Psoas muscle (tissue), 8 donors: Measurements from ENCODE around the gene NENF. TPM values are rescaled to one million over a fixed set of nuclear protein-coding genes. Genes with fewer than 3 reads are reported as not detected.

ENCODE experiments used
- ATAC-seq, 4 donors: fragments of 200-7000 bp; cut with Tn5 transposase; one replicate each; pipeline ENCODE4 v1.9.1; 2020; ENCODE audit warnings: moderate library complexity in 3 of 4, mild to moderate bottlenecking in 2 of 4
- DNase-seq, 2 donors: peaks; one replicate each; pipeline ENCODE4 v3.0.0-alpha.2; 2020
- H3K27ac ChIP-seq: fragments of 200-600 bp; one replicate; pipeline ENCODE4 v1.8.0; 2022
- H3K27me3 ChIP-seq, 3 donors: fragments of 200-600 bp in 1 of 3; one replicate each; pipeline versions ENCODE4 v1.6.1 to v1.8.0; 2013 to 2022; ENCODE audit warnings: low read length in 2 of 3, mild to moderate bottlenecking in 2 of 3, moderate library complexity in 1 of 3; ENCODE audit not compliant: insufficient read depth in 3 of 3
- H3K36me3 ChIP-seq, 2 donors: fragments of 200-600 bp in 1 of 2; one replicate each; pipeline versions ENCODE4 v1.6.1 to v1.8.0; 2013 to 2022; ENCODE audit warnings: low read depth in 1 of 2, mild to moderate bottlenecking in 1 of 2, moderate library complexity in 1 of 2; ENCODE audit not compliant: insufficient read depth in 1 of 2
- H3K4me1 ChIP-seq: fragments of 200-600 bp; one replicate; pipeline ENCODE4 v1.8.0; 2022
- H3K4me3 ChIP-seq: fragments of 200-600 bp; one replicate; pipeline ENCODE4 v1.8.0; 2022; ENCODE audit warnings: mild to moderate bottlenecking
- H3K9me3 ChIP-seq: fragments of 200-600 bp; one replicate; pipeline ENCODE4 v1.8.0; 2022
- CTCF ChIP-seq: fragments of 200-600 bp; IDR thresholded peaks from one replicate; pipeline ENCODE4 v1.8.0; 2022; ENCODE audit warnings: antibody characterized with exemption
- WGBS, 3 donors: extraction: QIAGEN DNeasy Blood & Tissue Kit; methylation state at CpG; one replicate each; pipeline versions ENCODE4 v1.1.6 to v1.1.7; 2013; 5-methylcytosine and 5-hydroxymethylcytosine counted together
- intact Hi-C, 2 donors: fragments of 100-400 bp; cut with DNase I; formaldehyde crosslinking; loops; one replicate each; pipeline versions ENCODE4 v1.11.0 to v1.14.2; 2022
- polyA plus RNA-seq, 3 donors: library from polyadenylated mRNA; stranded (reverse); fragments of 200-250 nt; gene quantifications; one replicate each; pipeline ENCODE4 v1.2.3, GENCODE V29; 2013
- total RNA-seq, 4 donors: library from RNA; stranded (reverse); fragmentation: NEBNext Ultra II Directional in 2 of 4; extraction: Animal tissue kit (Norgen Biotek cat#: 25700) in 2 of 4; gene quantifications; one replicate each; pipeline versions ENCODE4 v1.2.1 to v1.2.4, GENCODE V29; 2021 to 2023
- donor health status: healthy with polysubstance abuse.
- donor health status: DM: no; HTN: no; CAD: no; lungs with moderate emphysema.
- donor health status: Bipolar disorder and iron deficiency.
- donor health status: healthy.
- donor health status: DM: yes; HTN: yes; CAD: no.
- donor health status: DM: no; HTN: no; CAD: no.
- donor health status: DM: no; HTN: no; CAD: no.
- donor health status: DM: yes; HTN: yes; CAD: no.

The NENF gene
- total and polyA plus RNA-seq, 7 donors = 59.3 to 74.9 (median 64.2) TPM

- 84 to 88% (median 87%) methylated on average over 4 of the region's 4 CpGs for WGBS, 3 donors
- no peaks in the 10 kb centered on the region for H3K27me3 ChIP-seq
- no peaks in the 10 kb centered on the region for H3K4me1 ChIP-seq
- no peak for TF ChIP-seq CTCF
- no peak overlapping the region for H3K4me3 ChIP-seq
- H3K27ac ChIP-seq = no peak overlapping the region
- no peak for ATAC-seq
- H3K36me3 ChIP-seq = no peaks in the 10 kb centered on the region
- intact Hi-C loops = loop anchor here in 1 of 2 donors (10.0 kb wide), 1 partner anchor 115 kb away; the partner anchor contains the start of gene ATF3
- DNase-seq = no peak
- no peaks in the 10 kb centered on the region for H3K9me3 ChIP-seq
Measured at GRCh38 chr1:212489284-212489859, 56.7 kb downstream of the NENF start.

DNA sequence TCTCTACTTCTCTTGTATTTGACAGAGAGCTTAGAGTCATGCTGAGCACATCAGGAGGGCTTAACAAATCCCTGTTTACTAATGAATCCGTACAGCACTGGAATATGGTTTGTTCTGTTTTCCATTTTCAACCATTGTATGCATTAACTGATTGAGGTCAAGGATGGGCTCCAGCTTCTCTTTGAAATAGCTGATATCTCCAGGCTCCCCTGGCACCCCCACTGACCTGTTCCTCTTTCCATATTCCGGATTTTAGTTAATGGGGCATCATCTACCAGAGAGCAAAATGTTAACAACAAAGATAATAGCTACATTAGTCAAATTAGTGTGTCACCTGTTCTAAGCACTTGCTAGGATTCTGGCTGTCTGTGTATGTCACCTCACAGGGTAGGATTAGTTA is 57.6 kb downstream of the NENF start:
- H3K27me3 ChIP-seq = no peaks in the 10 kb centered on the region
- 82 to 92% (median 86%) methylated on average over 2 of the region's 2 CpGs for WGBS, 3 donors
- no peak for ATAC-seq
- no peak for DNase-seq
- H3K4me1 ChIP-seq = no peaks in the 10 kb centered on the region
- no peak overlapping the region for H3K4me3 ChIP-seq
- no peaks in the 10 kb centered on the region for H3K9me3 ChIP-seq
- intact Hi-C loops = no loop called here
- no peaks in the 10 kb centered on the region for H3K36me3 ChIP-seq
- H3K27ac ChIP-seq = no peak overlapping the region
- TF ChIP-seq CTCF = no peak

GRCh38 chr1:212491454-212491853 is 58.7 kb downstream of the NENF start:
- no peaks in the 10 kb centered on the region for H3K9me3 ChIP-seq
- H3K27ac ChIP-seq = no peak overlapping the region
- no peaks in the 10 kb centered on the region for H3K4me1 ChIP-seq
- no peaks in the 10 kb centered on the region for H3K36me3 ChIP-seq
- WGBS, 3 donors = 86 to 93% (median 91%) methylated on average over 4 of the region's 4 CpGs
- H3K27me3 ChIP-seq = no peaks in the 10 kb centered on the region
- no peak overlapping the region for H3K4me3 ChIP-seq
- no peak for TF ChIP-seq CTCF
- intact Hi-C loops = no loop called here
- no peak for ATAC-seq
- DNase-seq = no peak

Other genes starting within 250 kb of the NENF start
- gene PPP2R5A, start 147.5 kb upstream of the NENF start, total RNA-seq = 10 to 100 TPM; 28.5 to 55.1 (median 32.0) TPM
- 10 to 100 TPM; 27.7 to 46.5 (median 28.1) TPM for gene PPP2R5A, start 147.5 kb upstream of the NENF start, polyA plus RNA-seq
- 1 to 10 TPM; 1.1 to 2.3 (median 1.9) TPM for gene PACC1, start 18.0 kb upstream of the NENF start, total RNA-seq
- gene PACC1, start 18.0 kb upstream of the NENF start, polyA plus RNA-seq = 1 to 10 TPM; 2.8 to 5.6 (median 3.3) TPM
- 10 to 100 TPM; 13.5 to 51.3 (median 26.3) TPM for gene ATF3, start 175.8 kb downstream of the NENF start, total RNA-seq
- gene ATF3, start 175.8 kb downstream of the NENF start, polyA plus RNA-seq = 10 to 100 TPM in 2 of 3 donors, 1 to 10 TPM in 1; 6.6 to 29.2 (median 10.1) TPM